Activated T-helper 9 cell treated with anti-CD3 and anti-CD28 coated beads, Interleukin-2, amount 50 U/mL, for 16 hours (primary cell): ENCODE results near the gene TBL1XR1.

Experiments
- DNase-seq: peaks from one replicate; pipeline ENCODE4 v3.0.0-alpha.2; 2020; ENCODE audit warnings: low read depth

TBL1XR1 gene

GRCh38 chr3:177061369-177061768 lies 135.9 kb downstream of the TBL1XR1 start:
- DNase-seq: no peak

- DNase-seq: no peak
Measured at GRCh38 chr3:177060492-177060891, 136.8 kb downstream of the TBL1XR1 start.

GRCh38 chr3:177058648-177059047 lies 138.6 kb downstream of the TBL1XR1 start:
- DNase-seq: no peak

GRCh38 chr3:177057768-177058167 lies 139.5 kb downstream of the TBL1XR1 start:
- peak; percentile 8 for DNase-seq

GRCh38 chr3:177056927-177057326 lies 140.4 kb downstream of the TBL1XR1 start:
- DNase-seq: no peak

- DNase-seq: no peak
Measured at GRCh38 chr3:177055605-177056571, 141.4 kb downstream of the TBL1XR1 start.

GRCh38 chr3:177053107-177053506 lies 144.2 kb downstream of the TBL1XR1 start:
- no peak for DNase-seq

GRCh38 chr3:177051411-177051810 lies 145.9 kb downstream of the TBL1XR1 start:
- DNase-seq: no peak

GRCh38 chr3:177050501-177051237 lies 146.6 kb downstream of the TBL1XR1 start:
- DNase-seq: no peak

- no peak for DNase-seq
Measured at GRCh38 chr3:177045767-177046166, 151.5 kb downstream of the TBL1XR1 start.

GRCh38 chr3:177045222-177045621 lies 152.1 kb downstream of the TBL1XR1 start:
- DNase-seq: no peak

GRCh38 chr3:177041730-177042551 lies 155.3 kb downstream of the TBL1XR1 start:
- no peak for DNase-seq

GRCh38 chr3:177041021-177041729 lies 156.1 kb downstream of the TBL1XR1 start:
- no peak for DNase-seq

GRCh38 chr3:177039490-177040274 lies 157.6 kb downstream of the TBL1XR1 start:
- no peak for DNase-seq

GRCh38 chr3:177037241-177037640 lies 160.0 kb downstream of the TBL1XR1 start:
- DNase-seq: no peak

GRCh38 chr3:177035676-177036075 lies 161.6 kb downstream of the TBL1XR1 start:
- no peak for DNase-seq

- DNase-seq: no peak
Measured at GRCh38 chr3:177034832-177035475, 162.3 kb downstream of the TBL1XR1 start.

GRCh38 chr3:177026505-177027277 lies 170.6 kb downstream of the TBL1XR1 start:
- DNase-seq: no peak

GRCh38 chr3:177015881-177016280 lies 181.4 kb downstream of the TBL1XR1 start:
- no peak for DNase-seq
